NCI-H345 treated with DMSO at 0.1 percent for 48 hours (cell line): Measurements from ENCODE around the gene GSN.

Experiments used
- DNase-seq: peaks from one replicate; lab custom pipeline; 2025; ENCODE audit not compliant: unreplicated experiment; lab: John Stamatoyannopoulos, UW

Gene GSN

GRCh38 chr9:121322037-121322736, 54.2 kb downstream of the GSN start:
- no peak for DNase-seq

GRCh38 chr9:121322737-121323448, 54.9 kb downstream of the GSN start:
- DNase-seq: no peak

- DNase-seq: no peak
These were observed 55.6 kb downstream of the GSN start for GRCh38 chr9:121323449-121324151.

GRCh38 chr9:121324316-121324715, 56.4 kb downstream of the GSN start:
- no peak for DNase-seq

GRCh38 chr9:121324755-121325154, 56.8 kb downstream of the GSN start:
- DNase-seq: no peak

GRCh38 chr9:121325387-121325786, 57.4 kb downstream of the GSN start:
- no peak for DNase-seq

- DNase-seq: no peak
These were observed 58.3 kb downstream of the GSN start for GRCh38 chr9:121326130-121326838.

- no peak for DNase-seq
These were observed 59.1 kb downstream of the GSN start for GRCh38 chr9:121326901-121327613.

GRCh38 chr9:121328476-121328875, 60.5 kb downstream of the GSN start:
- no peak for DNase-seq

- DNase-seq: no peak
These were observed 61.1 kb downstream of the GSN start for GRCh38 chr9:121328876-121329681.

- no peak for DNase-seq
These were observed 63.6 kb downstream of the GSN start for GRCh38 chr9:121331549-121331948.

GRCh38 chr9:121331992-121332685, 64.2 kb downstream of the GSN start:
- DNase-seq: no peak

- DNase-seq: no peak
These were observed 66.2 kb downstream of the GSN start for GRCh38 chr9:121333950-121334773.

GRCh38 chr9:121336665-121337064, 68.7 kb downstream of the GSN start:
- DNase-seq: no peak

GRCh38 chr9:121339437-121339836, 71.5 kb downstream of the GSN start:
- no peak for DNase-seq

- DNase-seq: no peak
These were observed 72.9 kb downstream of the GSN start for GRCh38 chr9:121340676-121341392.

- DNase-seq: peak; percentile 12
These were observed 76.2 kb downstream of the GSN start for GRCh38 chr9:121344184-121344583.

GRCh38 chr9:121345070-121345469, 77.1 kb downstream of the GSN start:
- no peak for DNase-seq
